Activated CD8-positive, alpha-beta memory T cell treated with anti-CD3 and anti-CD28 coated beads, Interleukin-2, amount 50 U/mL, for 24 hours (primary cell): ENCODE results near the gene ACAP1.

Source experiments
- DNase-seq: peaks from one replicate; pipeline ENCODE4 v3.0.0-alpha.2; 2020; ENCODE audit errors: extremely low read depth

ACAP1 gene

DNA sequence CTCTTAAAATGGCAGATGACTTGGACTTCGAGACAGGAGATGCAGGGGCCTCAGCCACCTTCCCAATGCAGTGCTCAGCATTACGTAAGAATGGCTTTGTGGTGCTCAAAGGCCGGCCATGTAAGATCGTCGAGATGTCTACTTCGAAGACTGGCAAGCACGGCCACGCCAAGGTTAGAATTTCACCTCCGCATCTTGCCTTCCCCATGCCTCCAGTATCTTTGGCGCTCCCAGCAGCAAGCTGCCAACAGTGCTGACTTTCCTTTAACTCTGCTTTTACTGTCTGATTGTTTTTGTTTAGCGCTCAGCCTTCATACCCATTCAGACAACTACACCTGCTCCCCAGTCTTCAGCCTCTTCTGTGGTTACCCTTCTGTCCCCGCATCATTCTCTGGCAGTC, 26.7 kb upstream of the ACAP1 start:
- no peak for DNase-seq

GRCh38 chr17:7311110-7311705, 25.1 kb upstream of the ACAP1 start:
- DNase-seq: no peak

DNA sequence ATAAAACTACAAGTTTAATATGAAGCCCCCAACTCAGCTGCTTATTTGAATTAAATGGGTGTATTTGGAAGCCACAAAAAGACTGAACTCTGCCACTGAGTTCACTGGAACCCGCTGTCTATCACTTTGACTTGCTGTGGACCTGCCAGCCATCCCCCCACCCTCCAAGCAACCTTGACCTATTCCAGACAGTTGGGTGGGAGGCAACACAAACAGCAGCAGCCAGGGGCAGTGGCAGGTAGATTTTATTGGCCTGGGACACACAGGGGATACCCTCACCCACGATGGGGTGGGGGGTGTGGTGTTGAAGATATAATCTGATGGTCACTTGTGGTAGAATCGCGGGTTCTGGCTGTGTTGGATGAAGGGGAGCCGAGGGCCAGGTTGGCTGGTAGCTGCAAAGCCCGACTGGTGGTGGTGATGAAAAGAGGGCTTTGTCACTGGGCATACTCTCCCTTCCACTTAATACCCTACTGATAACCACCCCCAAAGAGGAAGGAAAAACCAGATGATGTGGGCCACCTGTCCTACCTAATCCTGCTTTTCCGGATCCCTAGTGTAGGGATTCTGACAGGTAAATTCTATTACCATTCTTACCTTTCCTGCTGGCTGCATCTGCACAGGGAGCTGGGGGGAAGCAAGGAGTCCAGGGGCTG, 23.8 kb upstream of the ACAP1 start:
- no peak for DNase-seq

- no peak for DNase-seq
Measured at GRCh38 chr17:7313088-7313889, 23.0 kb upstream of the ACAP1 start.

- DNase-seq: no peak
Measured at GRCh38 chr17:7313890-7314718, 22.2 kb upstream of the ACAP1 start.

GRCh38 chr17:7314719-7315569, 21.4 kb upstream of the ACAP1 start, which contains the start of gene GPS2:
Gene GPS2, minus strand, starts transcription at chr17:7315360. Its CDS starts 308 bp downstream, at chr17:7315052.
- DNase-seq: peak; percentile 78

DNA sequence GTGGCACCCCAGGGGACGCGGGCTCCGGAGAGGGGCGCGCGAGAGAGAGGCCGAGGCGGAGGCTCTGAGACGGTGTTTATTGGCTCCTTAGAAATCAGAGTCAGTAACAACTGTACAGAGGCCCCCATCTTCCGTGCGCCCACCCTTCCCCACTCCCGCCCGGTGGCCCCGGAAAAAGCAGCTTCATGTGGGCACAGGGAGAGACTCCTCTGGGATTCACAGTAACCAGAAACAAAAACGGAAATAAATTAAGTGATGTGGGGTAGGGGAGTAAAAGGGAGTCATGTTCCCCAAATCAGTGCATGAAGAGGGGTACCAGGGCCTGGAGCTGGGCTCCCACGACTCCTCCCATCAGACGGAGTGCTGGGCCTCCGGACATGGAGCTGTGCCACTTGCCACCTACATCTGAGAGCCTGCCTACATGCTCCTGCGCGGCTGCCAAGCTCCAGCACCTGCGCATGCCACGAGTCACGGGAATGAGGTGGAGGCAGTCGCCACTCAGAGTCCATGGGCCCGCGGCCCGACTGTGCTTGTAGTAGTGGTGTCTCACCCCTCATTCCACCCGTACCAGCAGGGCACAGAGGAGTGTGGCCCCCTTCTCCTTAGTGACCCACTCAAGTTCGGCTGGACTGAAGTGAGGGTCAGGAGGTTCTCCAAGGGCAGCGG, 20.6 kb upstream of the ACAP1 start:
- DNase-seq: no peak

DNA sequence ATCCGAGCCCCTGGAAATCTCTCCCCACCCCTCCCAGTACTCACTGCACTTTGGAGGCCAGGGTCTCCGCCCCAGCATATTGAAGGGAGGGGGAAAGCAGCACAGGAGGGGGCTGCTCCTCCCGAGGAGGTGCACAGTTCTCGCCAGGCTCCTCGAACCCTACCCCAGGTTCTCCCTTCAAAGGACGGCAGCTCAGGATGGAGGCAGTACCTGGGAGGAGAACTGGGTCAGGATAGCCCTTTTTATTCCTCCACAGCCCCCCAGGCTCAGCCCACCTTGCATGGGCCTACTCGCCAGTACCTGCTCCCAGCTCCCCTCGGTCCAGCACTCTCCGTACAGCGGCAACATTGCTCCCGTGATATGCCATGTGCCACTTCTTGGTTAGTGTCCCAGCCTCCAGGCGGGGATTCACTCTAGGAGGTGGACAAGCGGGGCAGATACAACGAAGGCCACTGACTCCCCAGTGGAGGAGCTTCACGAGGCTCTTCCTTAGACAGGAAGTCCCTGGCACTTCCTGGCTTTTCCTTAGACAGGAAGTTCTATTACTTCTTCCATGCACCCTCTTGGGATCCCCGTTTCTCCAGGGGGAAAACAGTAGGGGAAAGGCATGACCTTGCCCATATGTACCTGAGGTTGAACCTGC, 19.0 kb upstream of the ACAP1 start:
- DNase-seq: no peak

GRCh38 chr17:7318121-7318860, 18.0 kb upstream of the ACAP1 start:
- DNase-seq: no peak

DNA sequence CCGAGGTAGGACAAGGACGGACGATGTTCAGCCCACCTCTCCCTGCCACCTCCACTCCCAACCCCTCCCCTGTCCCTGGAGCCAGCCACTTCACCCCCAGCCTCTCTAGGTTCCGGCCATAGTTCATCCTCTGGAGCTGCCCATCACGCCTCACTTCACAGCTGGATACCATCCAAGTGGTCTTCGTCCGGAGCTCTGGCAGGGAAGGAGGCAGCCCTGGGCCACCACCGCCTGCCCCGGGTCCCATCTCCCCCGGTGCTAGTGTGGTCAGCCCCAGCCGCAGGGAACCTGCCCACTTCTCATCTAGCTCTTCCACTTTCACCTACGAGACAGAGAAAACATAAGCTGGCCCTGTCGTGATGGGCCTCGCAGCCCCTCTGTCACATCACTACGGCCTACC, 14.9 kb upstream of the ACAP1 start:
- no peak for DNase-seq

- DNase-seq: no peak
Measured at GRCh38 chr17:7322520-7323194, 13.7 kb upstream of the ACAP1 start.

DNA sequence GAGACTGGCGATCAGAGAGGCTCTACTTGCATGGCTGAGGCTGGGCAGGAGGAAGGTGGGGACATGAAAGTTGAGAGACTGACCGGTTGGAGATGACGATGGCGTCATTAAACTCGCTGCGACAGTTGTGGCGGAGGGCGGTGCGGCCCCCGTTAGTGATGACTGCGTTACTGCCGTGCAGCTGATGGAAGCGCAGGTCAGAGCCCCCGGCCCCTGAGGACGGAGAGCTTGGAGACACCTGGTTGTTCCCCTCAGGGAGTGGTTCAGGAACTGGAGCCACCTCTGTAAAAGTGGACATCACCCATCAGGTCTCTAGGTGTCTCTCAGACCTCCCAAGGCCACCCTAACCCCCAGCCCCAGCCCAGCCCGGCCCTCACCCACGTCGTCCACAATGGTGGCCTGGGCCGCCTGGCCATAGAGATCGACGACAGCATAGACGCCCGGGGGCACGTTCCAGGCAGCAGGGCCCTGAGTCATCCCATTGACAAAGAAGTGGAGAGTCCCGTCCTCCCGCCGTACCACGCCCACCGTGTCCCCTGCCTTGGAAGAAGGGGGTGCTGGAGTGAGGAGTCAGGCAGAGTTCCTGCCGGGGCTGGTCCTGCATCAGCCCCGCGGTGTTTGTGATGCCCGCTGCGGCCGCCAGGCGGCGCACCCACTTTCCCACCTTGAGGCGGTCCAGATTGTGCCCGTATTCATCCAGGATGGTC, 12.4 kb upstream of the ACAP1 start:
- no peak for DNase-seq

- DNase-seq: no peak
Measured at GRCh38 chr17:7324438-7324779, 11.9 kb upstream of the ACAP1 start.

- no peak for DNase-seq
Measured at GRCh38 chr17:7325031-7325528, 11.2 kb upstream of the ACAP1 start.

DNA sequence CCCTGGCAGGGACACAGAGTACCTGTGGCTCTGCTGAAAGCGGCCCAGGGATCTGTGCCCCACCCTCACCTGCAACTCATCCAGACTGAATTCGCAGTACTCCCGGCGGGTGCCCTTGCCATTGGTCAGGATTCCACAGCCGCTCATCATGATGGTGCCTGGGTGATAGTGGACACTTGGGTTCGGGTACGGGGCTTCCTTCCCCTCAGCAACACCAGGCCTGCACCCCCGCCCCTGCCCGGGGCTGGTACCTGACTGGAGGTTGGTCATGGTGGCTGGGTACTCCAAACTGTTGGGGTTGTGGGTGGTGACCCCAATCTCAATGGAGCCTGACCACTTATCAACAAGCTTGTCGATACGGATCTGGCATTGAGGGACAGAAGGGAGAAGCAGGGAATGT, 10.1 kb upstream of the ACAP1 start:
- no peak for DNase-seq

- no peak for DNase-seq
Measured at GRCh38 chr17:7327056-7327455, 9.3 kb upstream of the ACAP1 start.

DNA sequence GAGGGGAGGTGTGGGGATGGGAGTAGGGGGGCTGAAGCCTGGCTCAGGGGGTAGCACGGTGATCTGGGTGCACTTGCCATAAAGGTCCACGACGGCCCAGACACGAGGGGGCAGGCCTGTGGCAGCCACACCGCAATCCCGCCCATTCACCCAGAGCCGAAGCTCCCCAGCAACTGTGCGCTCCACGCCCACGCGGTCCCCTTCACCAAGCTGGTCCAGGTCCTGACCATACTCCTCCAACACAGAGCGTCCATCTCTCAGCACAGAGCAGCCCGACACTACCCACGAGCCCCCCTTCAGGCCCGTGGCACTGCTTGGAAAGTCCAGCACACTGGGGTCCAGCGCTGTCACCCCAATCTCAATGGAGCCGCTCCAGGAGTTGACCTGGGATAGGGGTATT, 8.8 kb upstream of the ACAP1 start:
- no peak for DNase-seq

DNA sequence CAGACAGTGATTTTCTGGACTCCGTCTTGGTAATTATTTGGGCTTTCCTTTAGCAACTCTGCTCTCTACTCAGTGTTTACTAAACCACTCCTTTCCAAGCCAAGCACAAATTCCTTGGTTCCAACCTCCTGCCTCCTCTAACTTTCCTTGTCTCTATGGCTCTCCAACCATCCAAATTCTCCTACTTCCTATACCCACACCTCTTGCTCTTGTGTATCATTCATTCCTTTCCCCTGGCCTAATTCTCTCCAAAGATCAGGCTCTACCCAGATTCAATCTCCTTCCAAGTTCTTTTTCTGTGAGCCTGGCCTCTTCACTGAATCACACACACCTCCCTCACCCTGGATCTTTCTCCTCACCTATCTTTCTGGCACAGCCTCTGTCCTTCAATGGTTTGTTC, 8.3 kb upstream of the ACAP1 start:
- DNase-seq: no peak
